Anterior cingulate cortex (tissue), 58 donors: ENCODE data around the gene KRTAP10-11.
"Not testable (repeated sequence)": the region's sequence is repeated elsewhere in the genome, so short reads cannot be mapped to it uniquely, and the experiment has no call there.

Experiments used
- DNase-seq, 58 donors: peaks; one replicate each; lab custom pipeline; 2025; lab: John Stamatoyannopoulos, UW

KRTAP10-11 gene

DNA sequence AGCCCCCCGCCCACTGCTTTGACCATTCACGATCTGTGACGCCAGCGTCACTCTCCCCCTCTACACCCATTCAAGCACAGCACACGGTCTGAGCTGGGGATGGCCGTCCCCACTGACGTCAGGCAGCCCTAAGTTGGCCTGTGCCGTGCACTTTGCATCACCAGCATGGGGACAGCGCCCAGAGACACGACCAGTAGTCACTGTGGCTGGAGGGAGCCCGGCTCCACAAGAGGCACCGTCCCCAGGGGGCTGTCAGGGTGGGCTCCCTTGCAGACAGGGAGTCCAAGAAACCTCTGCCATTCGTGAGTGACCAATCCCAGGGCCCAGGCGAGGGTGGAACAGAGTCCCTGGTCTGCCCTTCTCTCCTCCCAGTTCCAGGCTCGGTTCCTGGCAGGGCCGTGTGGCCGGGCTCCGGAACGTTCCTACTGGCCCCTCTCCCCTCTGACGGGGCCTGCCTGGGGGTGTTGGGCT, 32.0 kb upstream of the KRTAP10-11 start:
- DNase-seq = no peak

DNA sequence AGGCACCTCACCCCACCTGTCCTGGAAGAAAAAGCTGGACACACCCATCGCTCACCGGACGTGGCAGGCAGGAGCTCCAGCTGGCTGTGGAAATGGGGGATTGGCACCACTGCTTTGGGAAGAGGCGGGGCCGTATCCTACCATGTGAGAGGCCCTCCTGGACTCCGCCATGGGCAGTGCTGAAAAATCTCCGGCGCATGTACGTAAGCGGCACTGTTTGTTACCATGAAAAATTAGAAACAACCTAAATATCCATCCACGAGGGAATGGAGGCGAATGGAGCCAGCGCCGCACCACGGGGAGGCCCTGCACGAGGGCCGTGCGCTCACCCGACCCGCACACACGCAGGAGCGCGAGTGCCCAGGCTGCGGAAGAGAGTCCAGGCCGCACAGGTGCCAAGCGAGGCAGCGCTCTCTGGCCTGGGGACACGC, 31.2 kb upstream of the KRTAP10-11 start:
- no peak for DNase-seq

GRCh38 chr21:44615466-44615865, 30.7 kb upstream of the KRTAP10-11 start:
- DNase-seq = no peak

DNA sequence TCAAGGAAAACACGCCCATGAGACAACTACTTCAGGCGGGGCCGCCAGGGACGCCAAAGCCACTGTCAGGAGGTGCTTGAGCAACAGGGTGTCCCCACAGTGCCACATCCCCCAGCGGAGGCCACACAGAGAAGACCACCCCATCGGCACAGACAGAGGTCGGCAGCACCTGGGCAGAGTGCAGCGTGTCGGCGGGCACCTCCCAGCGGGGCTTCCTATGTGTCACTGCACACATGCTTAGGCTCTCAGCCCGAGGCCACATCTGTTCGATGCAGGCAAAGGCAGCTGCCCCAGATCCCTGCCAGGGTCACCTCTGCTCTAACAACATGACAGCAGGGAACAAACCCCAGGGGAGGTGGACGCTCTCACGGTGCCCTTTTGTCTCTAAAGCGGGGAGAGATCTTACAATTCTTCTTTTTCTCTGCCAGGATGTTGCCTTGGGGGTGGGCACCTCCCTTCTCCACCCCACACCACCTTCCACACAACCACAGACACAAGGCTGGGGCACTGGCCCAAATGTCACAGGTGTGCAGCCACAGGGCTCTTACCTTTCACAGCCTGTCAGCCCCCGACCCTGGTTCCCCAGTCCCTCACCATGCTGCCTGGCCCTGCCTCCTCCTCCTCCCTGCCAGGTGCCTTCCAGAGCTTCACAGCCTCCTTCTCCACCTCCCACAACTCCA, 30.2 kb upstream of the KRTAP10-11 start:
- no peak for DNase-seq

DNA sequence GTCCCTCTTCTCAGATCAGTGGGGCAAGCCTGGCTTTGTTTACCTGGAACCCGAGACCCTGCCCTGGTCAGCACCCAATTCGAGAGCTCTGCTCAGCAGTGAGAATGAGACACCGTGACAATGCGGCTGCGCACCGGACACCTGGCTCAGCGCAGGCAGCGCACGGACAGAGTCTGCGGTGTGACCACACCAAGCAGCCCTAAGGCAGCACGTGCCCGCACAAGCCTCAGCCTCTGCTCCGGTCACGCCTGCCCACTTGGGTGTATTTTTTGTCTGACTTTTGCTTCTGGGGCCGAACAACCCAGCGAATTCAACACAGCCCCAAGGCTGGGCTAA, 29.7 kb upstream of the KRTAP10-11 start:
- no peak for DNase-seq

DNA sequence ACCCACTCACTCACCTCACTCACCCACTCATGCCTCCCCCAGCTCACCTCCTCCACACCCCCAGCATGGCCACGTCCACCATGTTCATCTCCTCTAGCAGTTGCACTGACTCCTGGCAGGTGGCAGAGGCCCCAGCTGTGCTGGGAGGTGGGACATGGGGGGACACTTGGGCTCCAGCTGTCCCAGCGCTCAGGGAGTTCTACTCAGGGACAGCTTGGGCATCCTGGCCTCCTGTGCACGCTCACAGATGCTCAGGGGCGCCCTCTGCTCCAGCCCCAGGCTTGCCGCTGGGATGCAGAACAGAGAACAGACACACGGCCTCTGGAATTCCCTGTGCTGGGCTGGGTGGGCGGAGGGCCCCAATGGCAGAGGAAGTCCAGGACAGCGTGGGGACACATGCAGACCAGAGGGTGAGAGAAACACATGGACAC, 29.1 kb upstream of the KRTAP10-11 start:
- DNase-seq = no peak

GRCh38 chr21:44618504-44618903, 27.7 kb upstream of the KRTAP10-11 start:
- peak in 1 of 58 donors; percentile 12 for DNase-seq

DNA sequence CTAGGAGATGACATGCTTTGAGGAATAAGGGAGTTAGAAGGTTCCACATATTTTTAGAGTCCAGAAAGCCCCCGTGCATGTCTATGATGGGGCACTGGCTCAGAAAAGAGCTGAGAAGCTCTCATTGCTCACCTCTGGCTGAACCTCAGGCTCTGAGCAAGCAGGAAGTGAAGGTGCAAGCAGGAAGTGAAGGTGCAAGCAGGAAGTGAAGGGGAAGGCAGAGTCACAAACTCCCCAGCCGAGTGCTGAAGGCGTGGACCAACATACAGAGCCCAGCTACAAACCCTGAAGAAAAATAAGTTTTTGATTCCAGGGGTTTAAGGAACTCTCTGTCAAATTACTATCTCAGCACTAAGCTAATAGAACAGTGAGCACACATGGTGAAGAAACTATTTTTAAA, 27.3 kb upstream of the KRTAP10-11 start:
- no peak for DNase-seq

- no peak for DNase-seq
Measured at GRCh38 chr21:44619886-44620285, 26.3 kb upstream of the KRTAP10-11 start.

DNA sequence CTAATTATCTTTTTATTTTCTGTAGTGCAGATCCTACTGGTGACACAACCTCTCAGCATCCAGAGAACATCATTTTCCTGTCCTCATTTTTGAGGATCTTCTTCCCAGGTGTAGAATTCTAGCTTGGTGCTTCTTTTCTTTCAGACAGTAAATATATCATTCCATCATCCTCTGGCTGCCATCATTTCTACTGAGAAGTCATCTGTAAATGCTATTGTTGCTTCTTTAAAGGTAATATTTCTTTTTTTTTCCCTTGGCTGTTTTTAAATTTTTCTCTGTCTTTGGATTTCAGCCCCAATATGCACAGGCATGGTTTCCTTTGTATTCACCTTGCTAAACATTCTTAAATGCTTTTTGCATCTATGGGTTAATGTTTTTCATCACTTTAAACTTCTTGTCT, 22.6 kb upstream of the KRTAP10-11 start:
- no peak for DNase-seq

- DNase-seq = no peak
Measured at GRCh38 chr21:44625756-44626155, 20.5 kb upstream of the KRTAP10-11 start.

GRCh38 chr21:44626262-44626661, 20.0 kb upstream of the KRTAP10-11 start:
- DNase-seq = no peak

- DNase-seq = no peak
Measured at GRCh38 chr21:44626673-44627143, 19.5 kb upstream of the KRTAP10-11 start, which contains the start of gene KRTAP10-9. Gene KRTAP10-9 (plus strand): TSS chr21:44627093. CDS start chr21:44627172, 79 bp downstream.

DNA sequence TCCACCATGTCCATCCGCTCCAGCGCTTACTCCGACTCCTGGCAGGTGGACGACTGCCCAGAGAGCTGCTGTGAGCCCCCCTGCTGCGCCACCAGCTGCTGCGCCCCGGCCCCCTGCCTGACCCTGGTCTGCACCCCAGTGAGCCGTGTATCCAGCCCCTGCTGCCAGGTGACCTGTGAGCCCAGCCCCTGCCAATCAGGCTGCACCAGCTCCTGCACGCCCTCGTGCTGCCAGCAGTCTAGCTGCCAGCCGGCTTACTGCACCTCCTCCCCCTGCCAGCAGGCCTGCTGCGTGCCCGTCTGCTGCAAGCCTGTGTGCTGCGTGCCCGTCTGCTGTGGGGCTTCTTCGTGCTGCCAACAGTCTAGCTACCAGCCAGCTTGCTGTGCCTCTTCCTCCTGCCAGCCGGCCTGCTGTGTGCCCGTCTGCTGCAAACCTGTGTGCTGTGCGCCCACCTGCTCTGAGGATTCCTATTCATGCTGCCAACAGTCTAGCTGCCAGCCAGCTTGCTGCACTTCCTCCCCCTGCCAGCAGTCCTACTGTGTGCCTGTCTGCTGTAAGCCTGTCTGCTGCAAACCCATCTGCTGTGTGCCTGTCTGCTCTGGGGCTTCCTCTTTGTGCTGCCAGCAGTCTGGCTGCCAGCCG, 18.9 kb upstream of the KRTAP10-11 start:
- not testable (repeated sequence) for DNase-seq

GRCh38 chr21:44627831-44628233, 18.4 kb upstream of the KRTAP10-11 start:
- DNase-seq = not testable (repeated sequence)

- DNase-seq = no peak
Measured at GRCh38 chr21:44628707-44629391, 17.4 kb upstream of the KRTAP10-11 start.

DNA sequence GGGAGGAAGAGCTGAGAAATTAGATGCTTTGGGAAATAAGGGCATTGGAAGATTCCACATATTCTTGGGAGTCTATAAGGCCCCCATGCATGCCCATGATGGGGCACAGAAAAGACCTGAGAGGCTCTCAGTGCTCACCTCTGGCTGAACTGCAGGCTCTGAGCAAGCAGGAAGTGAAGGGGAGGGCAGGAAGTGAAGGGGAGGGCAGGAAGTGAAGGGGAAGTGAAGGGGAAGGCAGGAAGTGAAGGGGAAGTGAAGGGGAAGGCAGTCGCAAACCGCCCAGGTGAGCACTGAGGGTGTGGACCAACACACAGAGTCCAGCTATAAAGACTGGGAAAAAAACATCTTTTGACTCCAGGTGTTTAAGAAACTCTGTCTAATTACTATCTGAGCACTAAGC, 15.8 kb upstream of the KRTAP10-11 start:
- no peak for DNase-seq

DNA sequence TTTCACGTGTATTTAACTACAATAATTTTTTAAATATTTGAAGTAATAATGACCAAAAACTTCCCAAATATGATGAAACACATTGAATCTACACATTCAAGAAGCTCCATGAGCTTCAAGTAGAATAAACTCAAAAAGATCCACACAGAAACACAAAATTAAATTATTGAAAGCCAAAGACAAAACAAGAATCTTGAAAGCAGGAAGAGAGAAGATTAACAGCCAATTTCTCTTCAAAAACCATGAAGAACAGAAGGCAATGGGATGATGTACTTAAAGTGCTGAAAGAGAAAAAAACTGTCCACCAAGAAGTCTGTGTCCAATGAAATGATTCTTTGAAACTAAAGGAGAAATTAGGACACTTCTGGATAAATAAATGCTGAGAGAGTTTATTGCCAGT, 14.1 kb upstream of the KRTAP10-11 start:
- DNase-seq = no peak

GRCh38 chr21:44636209-44637017, 9.8 kb upstream of the KRTAP10-11 start:
- DNase-seq = no peak

DNA sequence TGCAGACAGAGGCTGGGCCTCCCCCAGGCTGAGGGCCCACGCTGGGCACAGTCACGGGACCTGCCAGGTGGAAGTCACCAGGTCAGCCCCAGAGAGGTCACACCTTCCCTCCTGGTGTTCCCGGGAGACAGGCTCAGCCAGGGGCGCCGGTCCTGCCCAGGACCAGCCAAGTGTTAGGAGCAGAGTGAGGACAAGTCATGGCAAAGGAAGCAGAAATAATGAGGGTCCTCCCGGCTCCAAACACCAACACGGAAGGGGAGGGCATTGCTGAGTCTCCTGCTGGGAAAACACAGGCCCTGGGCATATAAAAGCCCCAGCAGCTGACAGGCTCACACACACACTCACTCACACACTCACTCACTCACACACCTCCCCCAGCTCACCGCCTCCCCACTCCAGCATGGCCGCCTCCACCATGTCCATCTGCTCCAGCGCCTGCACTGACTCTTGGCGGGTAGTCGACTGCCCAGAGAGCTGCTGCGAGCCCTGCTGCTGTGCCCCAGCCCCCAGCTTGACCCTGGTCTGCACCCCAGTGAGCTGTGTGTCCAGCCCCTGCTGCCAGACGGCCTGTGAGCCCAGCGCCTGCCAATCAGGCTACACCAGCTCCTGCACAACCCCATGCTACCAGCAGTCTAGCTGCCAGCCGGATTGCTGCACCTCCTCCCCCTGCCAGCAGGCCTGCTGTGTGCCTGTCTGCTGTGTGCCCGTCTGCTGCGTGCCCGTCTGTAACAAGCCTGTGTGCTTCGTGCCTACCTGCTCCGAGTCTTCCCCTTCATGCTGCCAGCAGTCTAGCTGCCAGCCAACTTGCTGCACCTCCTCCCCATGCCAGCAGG, 9.0 kb upstream of the KRTAP10-11 start, which contains the start of gene KRTAP10-10:
KRTAP10-10 (plus strand) TSS at position 339 of the 833 bp plus-strand sequence; CDS start at position 401, 62 bp downstream.
- DNase-seq = peak in 18 of 58 donors; percentile 2 to 45 (median 28)
